Right lobe of liver (tissue), 4 donors: ENCODE data around the gene ZNHIT6.

Source experiments
- CTCF ChIP-seq, 4 donors: fragments of 200-600 bp in 3 of 4; fragments of 450-650 bp in 1 of 4; IDR thresholded peaks; one replicate each; pipeline versions ENCODE4 v1.5.1 to v1.8.0; 2016 to 2022; ENCODE audit warnings: antibody characterized with exemption in 4 of 4, mild to moderate bottlenecking in 2 of 4
- POLR2A ChIP-seq: fragments of 450-650 bp; IDR thresholded peaks from one replicate; pipeline ENCODE4 v1.6.1; 2017; ENCODE audit warnings: antibody characterized with exemption, mild to moderate bottlenecking
- donor health status: DM: no; HTN: no; CAD: no.
- donor health status: DM: no; HTN: no; CAD: no.
- donor health status: DM: no; HTN: yes; CAD: no.

GRCh38 chr1:85756864-85757263, 48.6 kb upstream of the ZNHIT6 start:
- no peak for TF ChIP-seq CTCF (IDR thresholded peaks at IDR 0.05)
- TF ChIP-seq POLR2A, result no peak
